Measurements from ENCODE around the gene SNED1.

Gene SNED1

GRCh38 chr2:240998995-240999791 lies 775 bp downstream of the SNED1 start:
- Histone ChIP-seq H3K27ac (replicated peaks) (no peak overlapping the region), H3K27me3 (ENCODE audit: insufficient read depth, poor library complexity, severe bottlenecking) (peaks cover 23% of the 10 kb centered on the region), H3K4me3 (replicated peaks; ENCODE audit: insufficient read depth, low read length) (no peak overlapping the region)
- no peak for DNase-seq (ENCODE audit: low read depth in 1 of 2, low spot score in 1 of 2)
- TF ChIP-seq SPI1 (IDR thresholded peaks at IDR 0.05; ENCODE audit: borderline replicate concordance, low read depth): no peak
- TF ChIP-seq POLR2AphosphoS5 (IDR thresholded peaks at IDR 0.05; ENCODE audit: low read depth): no peak
- no peak for TF ChIP-seq CTCF (IDR thresholded peaks at IDR 0.05; ENCODE audit: insufficient read depth, low read length)
- TF ChIP-seq, protein P1, sequence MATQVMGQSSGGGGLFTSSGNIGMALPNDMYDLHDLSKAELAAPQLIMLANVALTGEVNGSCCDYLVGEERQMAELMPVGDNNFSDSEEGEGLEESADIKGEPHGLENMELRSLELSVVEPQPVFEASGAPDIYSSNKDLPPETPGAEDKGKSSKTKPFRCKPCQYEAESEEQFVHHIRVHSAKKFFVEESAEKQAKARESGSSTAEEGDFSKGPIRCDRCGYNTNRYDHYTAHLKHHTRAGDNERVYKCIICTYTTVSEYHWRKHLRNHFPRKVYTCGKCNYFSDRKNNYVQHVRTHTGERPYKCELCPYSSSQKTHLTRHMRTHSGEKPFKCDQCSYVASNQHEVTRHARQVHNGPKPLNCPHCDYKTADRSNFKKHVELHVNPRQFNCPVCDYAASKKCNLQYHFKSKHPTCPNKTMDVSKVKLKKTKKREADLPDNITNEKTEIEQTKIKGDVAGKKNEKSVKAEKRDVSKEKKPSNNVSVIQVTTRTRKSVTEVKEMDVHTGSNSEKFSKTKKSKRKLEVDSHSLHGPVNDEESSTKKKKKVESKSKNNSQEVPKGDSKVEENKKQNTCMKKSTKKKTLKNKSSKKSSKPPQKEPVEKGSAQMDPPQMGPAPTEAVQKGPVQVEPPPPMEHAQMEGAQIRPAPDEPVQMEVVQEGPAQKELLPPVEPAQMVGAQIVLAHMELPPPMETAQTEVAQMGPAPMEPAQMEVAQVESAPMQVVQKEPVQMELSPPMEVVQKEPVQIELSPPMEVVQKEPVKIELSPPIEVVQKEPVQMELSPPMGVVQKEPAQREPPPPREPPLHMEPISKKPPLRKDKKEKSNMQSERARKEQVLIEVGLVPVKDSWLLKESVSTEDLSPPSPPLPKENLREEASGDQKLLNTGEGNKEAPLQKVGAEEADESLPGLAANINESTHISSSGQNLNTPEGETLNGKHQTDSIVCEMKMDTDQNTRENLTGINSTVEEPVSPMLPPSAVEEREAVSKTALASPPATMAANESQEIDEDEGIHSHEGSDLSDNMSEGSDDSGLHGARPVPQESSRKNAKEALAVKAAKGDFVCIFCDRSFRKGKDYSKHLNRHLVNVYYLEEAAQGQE (IDR thresholded peaks at IDR 0.05; ENCODE audit: insufficient replicate concordance, low read depth): no peak

DNA sequence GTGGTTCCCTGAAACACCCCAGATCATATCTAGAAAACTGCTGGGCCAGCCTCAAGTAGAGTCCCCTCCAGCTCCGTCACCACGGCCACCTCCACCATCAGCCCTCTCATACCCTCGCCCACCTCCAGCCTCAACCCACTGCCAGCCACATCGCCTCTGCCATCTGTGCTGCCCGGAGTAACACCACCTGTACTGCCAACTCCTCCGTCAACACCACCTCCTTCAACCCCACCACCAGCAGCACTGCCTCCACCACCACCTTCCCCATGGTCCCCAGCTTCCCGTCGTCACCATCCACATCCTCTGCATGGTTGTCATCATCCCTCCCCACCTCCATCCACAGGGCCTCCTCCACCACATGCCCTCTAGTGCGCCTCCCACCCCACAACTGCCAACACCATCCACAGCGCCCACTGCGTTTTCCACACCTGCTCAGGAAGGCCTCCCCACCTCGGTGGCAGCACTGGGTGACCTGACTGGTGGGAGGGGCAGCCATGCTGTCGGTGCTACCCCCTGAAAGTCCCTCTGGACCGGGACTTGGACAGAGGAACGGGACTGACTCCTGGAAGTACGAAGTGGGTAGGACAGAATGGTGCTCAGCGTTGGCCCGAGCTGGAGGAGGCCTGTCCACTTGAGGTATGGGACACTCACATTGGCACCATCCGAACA lies 1.6 kb downstream of the SNED1 start:
- Histone ChIP-seq H3K4me3 (replicated peaks; ENCODE audit: insufficient read depth, low read length) (no peak overlapping the region), H3K27ac (replicated peaks) (no peak overlapping the region), H3K27me3 (ENCODE audit: insufficient read depth, poor library complexity, severe bottlenecking) (peaks cover 23% of the 10 kb centered on the region)
- TF ChIP-seq CTCF (IDR thresholded peaks at IDR 0.05; ENCODE audit: insufficient read depth, low read length) (no peak), GABPA (IDR thresholded peaks at IDR 0.05; ENCODE audit: low read depth) (no peak), POLR2AphosphoS5 (IDR thresholded peaks at IDR 0.05; ENCODE audit: low read depth) (no peak), SPI1 (IDR thresholded peaks at IDR 0.05; ENCODE audit: borderline replicate concordance, low read depth) (no peak)
- TF ChIP-seq, protein P1 (IDR thresholded peaks at IDR 0.05; ENCODE audit: insufficient replicate concordance, low read depth): no peak
- no peak for DNase-seq (ENCODE audit: low read depth in 1 of 2, low spot score in 1 of 2)

- no peak for TF ChIP-seq POLR2AphosphoS5 (IDR thresholded peaks at IDR 0.05; ENCODE audit: low read depth)
- no peak for TF ChIP-seq GABPA (IDR thresholded peaks at IDR 0.05; ENCODE audit: low read depth)
- no peak for TF ChIP-seq SPI1 (IDR thresholded peaks at IDR 0.05; ENCODE audit: borderline replicate concordance, low read depth)
- no peak for TF ChIP-seq CTCF (IDR thresholded peaks at IDR 0.05; ENCODE audit: insufficient read depth, low read length)
- TF ChIP-seq, protein P1 (IDR thresholded peaks at IDR 0.05; ENCODE audit: insufficient replicate concordance, low read depth): no peak
- Histone ChIP-seq H3K4me3 (replicated peaks; ENCODE audit: insufficient read depth, low read length) (no peak overlapping the region), H3K27ac (replicated peaks) (no peak overlapping the region), H3K27me3 (ENCODE audit: insufficient read depth, poor library complexity, severe bottlenecking) (peaks cover 23% of the 10 kb centered on the region)
- DNase-seq (ENCODE audit: low read depth in 1 of 2, low spot score in 1 of 2): no peak
These were observed 2.5 kb downstream of the SNED1 start for GRCh38 chr2:241000831-241001321.
